B cell (primary cell): ENCODE results near the gene PPP1R27.

Experiments used
- EZH2 ChIP-seq: IDR thresholded peaks from 2 replicates; pipeline ENCODE4 v1.6.1; 2012; ENCODE audit warnings: borderline replicate concordance, low read depth, mild to moderate bottlenecking, moderate library complexity, low read length; ENCODE audit not compliant: insufficient read depth, poor library complexity, severe bottlenecking
- TF ChIP-seq, protein P1 (sequence below): fragments of 200-600 bp; IDR thresholded peaks from one replicate; pipeline ENCODE4 v1.8.0; 2022; ENCODE audit warnings: antibody characterized with exemption, mild to moderate bottlenecking

DNA sequence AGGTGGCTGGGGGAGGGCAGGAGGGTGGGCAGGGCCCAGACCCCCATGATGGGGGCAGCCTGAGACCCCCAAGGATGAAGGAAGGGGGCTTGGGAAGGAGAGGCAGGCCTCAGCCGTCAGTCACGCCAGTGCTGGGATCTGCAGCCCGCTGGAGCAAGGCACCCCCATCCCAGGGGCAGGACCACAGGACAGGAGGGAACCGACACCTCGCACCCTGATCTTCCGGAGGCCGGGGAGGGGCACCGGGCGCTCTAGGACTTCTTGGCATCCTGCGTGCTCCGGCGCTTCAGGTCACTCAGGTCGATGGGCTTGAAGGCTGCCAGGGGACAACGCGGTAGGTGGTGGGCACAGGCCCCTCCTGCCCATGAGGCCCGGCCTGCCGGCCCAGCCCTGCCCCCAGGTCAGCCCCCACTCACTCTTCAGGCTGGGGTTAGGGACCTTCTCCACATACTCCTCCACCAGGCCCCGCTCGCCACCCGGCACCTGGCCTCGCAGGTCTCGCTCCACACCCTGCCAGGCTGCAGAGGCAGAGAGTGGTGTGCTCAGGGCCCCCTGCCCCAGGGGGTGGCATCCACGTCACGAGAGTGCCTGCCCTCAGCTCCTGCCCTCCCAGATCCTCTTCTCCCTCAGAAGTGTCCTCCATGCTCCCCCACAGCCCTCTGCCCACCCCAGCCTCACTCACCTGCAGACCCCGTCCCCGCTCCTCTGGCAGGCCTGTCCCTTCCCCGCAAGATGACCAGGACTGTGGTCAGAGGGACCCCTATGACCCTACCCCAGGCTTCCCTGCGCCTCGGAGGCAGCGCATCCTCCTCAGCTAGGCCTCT, 11.6 kb downstream of the PPP1R27 start:
- TF ChIP-seq, protein P1, sequence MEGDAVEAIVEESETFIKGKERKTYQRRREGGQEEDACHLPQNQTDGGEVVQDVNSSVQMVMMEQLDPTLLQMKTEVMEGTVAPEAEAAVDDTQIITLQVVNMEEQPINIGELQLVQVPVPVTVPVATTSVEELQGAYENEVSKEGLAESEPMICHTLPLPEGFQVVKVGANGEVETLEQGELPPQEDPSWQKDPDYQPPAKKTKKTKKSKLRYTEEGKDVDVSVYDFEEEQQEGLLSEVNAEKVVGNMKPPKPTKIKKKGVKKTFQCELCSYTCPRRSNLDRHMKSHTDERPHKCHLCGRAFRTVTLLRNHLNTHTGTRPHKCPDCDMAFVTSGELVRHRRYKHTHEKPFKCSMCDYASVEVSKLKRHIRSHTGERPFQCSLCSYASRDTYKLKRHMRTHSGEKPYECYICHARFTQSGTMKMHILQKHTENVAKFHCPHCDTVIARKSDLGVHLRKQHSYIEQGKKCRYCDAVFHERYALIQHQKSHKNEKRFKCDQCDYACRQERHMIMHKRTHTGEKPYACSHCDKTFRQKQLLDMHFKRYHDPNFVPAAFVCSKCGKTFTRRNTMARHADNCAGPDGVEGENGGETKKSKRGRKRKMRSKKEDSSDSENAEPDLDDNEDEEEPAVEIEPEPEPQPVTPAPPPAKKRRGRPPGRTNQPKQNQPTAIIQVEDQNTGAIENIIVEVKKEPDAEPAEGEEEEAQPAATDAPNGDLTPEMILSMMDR = no peak
- TF ChIP-seq EZH2 = no peak
